ENCODE data around the gene PRRG2. TPM values are rescaled to one million over a fixed set of nuclear protein-coding genes. Genes with fewer than 3 reads are reported as not detected.
A peak's percentile ranks its signal among the peaks of the same experiment; 100 is the strongest.
"Not testable (repeated sequence)": the region's sequence is repeated elsewhere in the genome, so short reads cannot be mapped to it uniquely, and the experiment has no call there.

The PRRG2 gene
- total and polyA plus RNA-seq, 9 of the 15 experiments (the other 6 are each of a cell fraction or from before 2014, with no cell fraction given): 0.06 to 1.1 (median 0.33) TPM

GRCh38 chr19:49632576-49632975 is 51.5 kb downstream of the PRRG2 start:
- ATAC-seq (no peak), FAIRE-seq (peak; percentile 35), DNase-seq (ENCODE audit: extremely low read depth in 1 of 4, low spot score in 3 of 4) (no peak)
- no peak overlapping the region for H3K4me3 ChIP-seq
- no peaks in the 10 kb centered on the region for H3K27me3 ChIP-seq (ENCODE audit: control insufficient read depth in 2 of 2, insufficient read depth in 2 of 2, low read length in 2 of 2)
- POLR2A ChIA-PET: interaction anchor here (0.6 kb wide), 1 partner anchor 35 kb away, joined by 3 read pairs; no protein-coding TSS in a partner anchor
- H3K4me2 ChIP-seq (ENCODE audit: insufficient read depth, low read length): no peak overlapping the region
- no peaks in the 10 kb centered on the region for H3K9me3 ChIP-seq (replicated peaks; ENCODE audit: control insufficient read depth, insufficient read depth, low read depth, low read length)
- H3K79me2 ChIP-seq (ENCODE audit: control insufficient read depth, insufficient read depth, low read length): no peaks in the 10 kb centered on the region
- TF ChIP-seq ZNF324 (CRISPR knock-in tag; IDR thresholded peaks at IDR 0.05): no peak
- no peak for TF ChIP-seq ZFX (CRISPR knock-in tag; IDR thresholded peaks at IDR 0.05)
- peak; percentile 56; the same call in 1 of the 2 replicates for TF ChIP-seq ZNF121 (CRISPR knock-in tag; conservative IDR thresholded peaks at IDR 0.05)
- TF ChIP-seq, protein P1, sequence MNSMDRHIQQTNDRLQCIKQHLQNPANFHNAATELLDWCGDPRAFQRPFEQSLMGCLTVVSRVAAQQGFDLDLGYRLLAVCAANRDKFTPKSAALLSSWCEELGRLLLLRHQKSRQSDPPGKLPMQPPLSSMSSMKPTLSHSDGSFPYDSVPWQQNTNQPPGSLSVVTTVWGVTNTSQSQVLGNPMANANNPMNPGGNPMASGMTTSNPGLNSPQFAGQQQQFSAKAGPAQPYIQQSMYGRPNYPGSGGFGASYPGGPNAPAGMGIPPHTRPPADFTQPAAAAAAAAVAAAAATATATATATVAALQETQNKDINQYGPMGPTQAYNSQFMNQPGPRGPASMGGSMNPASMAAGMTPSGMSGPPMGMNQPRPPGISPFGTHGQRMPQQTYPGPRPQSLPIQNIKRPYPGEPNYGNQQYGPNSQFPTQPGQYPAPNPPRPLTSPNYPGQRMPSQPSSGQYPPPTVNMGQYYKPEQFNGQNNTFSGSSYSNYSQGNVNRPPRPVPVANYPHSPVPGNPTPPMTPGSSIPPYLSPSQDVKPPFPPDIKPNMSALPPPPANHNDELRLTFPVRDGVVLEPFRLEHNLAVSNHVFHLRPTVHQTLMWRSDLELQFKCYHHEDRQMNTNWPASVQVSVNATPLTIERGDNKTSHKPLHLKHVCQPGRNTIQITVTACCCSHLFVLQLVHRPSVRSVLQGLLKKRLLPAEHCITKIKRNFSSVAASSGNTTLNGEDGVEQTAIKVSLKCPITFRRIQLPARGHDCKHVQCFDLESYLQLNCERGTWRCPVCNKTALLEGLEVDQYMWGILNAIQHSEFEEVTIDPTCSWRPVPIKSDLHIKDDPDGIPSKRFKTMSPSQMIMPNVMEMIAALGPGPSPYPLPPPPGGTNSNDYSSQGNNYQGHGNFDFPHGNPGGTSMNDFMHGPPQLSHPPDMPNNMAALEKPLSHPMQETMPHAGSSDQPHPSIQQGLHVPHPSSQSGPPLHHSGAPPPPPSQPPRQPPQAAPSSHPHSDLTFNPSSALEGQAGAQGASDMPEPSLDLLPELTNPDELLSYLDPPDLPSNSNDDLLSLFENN (IDR thresholded peaks at IDR 0.05; ENCODE audit: low read depth in 2 of 2, low read length in 2 of 2): no peak
- TF ChIP-seq, protein P2, sequence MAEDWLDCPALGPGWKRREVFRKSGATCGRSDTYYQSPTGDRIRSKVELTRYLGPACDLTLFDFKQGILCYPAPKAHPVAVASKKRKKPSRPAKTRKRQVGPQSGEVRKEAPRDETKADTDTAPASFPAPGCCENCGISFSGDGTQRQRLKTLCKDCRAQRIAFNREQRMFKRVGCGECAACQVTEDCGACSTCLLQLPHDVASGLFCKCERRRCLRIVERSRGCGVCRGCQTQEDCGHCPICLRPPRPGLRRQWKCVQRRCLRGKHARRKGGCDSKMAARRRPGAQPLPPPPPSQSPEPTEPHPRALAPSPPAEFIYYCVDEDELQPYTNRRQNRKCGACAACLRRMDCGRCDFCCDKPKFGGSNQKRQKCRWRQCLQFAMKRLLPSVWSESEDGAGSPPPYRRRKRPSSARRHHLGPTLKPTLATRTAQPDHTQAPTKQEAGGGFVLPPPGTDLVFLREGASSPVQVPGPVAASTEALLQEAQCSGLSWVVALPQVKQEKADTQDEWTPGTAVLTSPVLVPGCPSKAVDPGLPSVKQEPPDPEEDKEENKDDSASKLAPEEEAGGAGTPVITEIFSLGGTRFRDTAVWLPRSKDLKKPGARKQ (CRISPR knock-in tag; IDR thresholded peaks at IDR 0.05): no peak
- TF ChIP-seq KLF10 (CRISPR knock-in tag; IDR thresholded peaks at IDR 0.05): no peak
- intact Hi-C loops (cut with micrococcal nuclease): no loop called here
- peaks cover 6 to 23% of the 10 kb centered on the region in 2 experiments; a peak in 3 of 5 replicates for H3K4me1 ChIP-seq (replicated peaks in 1 of 2; ENCODE audit: control insufficient read depth in 2 of 2, insufficient read depth in 2 of 2, low read length in 2 of 2)
- no peak overlapping the region for H2AFZ ChIP-seq (ENCODE audit: low read depth, low read length)
- no peak overlapping the region for H3K27ac ChIP-seq (ENCODE audit: extremely low read depth, low read depth, low read length)
- 85% methylated on average over 5 of the region's 5 CpGs for WGBS (ENCODE audit: insufficient coverage, low coverage, missing lambda C conversion rate)
- no peaks in the 10 kb centered on the region for H4K20me1 ChIP-seq (replicated peaks; ENCODE audit: control insufficient read depth, insufficient read depth, low read length)
- H3K36me3 ChIP-seq (ENCODE audit: control insufficient read depth, insufficient read depth, low read length): no peaks in the 10 kb centered on the region; the same call in 2 of the 3 replicates
- peak overlapping the region in 1 of 2 experiments; percentile 29; a peak in 1 of 4 replicates for H3K9ac ChIP-seq (ENCODE audit: insufficient read depth in 1 of 2, low read depth in 2 of 2, low read length in 2 of 2)
- CTCF ChIA-PET (ENCODE audit: low intra/inter-chr PET ratio): no interaction called here
- H3K9me1 ChIP-seq (ENCODE audit: control insufficient read depth, insufficient read depth, low read length): no peaks in the 10 kb centered on the region
- in situ Hi-C loops (cut with MboI): no loop called here
- BruUV-seq (replicated peaks): no TSS peak

DNA sequence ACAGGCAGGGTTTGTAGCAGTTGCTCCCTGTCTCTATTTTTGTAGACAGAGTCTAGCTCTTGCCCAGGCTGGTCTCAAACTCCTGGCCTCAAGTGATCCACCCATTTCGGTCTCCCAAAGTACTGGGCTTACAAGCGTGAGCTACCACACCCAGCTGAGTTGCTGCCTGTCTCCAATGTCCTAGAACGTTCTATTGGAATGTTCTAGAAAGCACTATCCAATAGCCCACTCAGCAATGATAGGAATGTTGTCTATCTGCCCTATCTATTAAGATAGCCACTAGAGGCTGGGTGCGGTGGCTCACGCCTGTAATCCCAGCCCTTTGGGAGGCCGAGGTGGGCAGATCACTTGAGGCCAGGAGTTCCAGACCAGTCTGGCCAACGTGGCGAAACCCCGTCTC is 52.2 kb downstream of the PRRG2 start:
- H3K9me3 ChIP-seq (replicated peaks; ENCODE audit: control insufficient read depth, insufficient read depth, low read depth, low read length); DNase-seq (ENCODE audit: extremely low read depth in 1 of 4, low spot score in 3 of 4); in situ Hi-C loops (cut with MboI); ATAC-seq; H3K36me3 ChIP-seq (ENCODE audit: control insufficient read depth, insufficient read depth, low read length); POLR2A ChIA-PET; intact Hi-C loops (cut with micrococcal nuclease); H4K20me1 ChIP-seq (replicated peaks; ENCODE audit: control insufficient read depth, insufficient read depth, low read length); H3K27me3 ChIP-seq (ENCODE audit: control insufficient read depth in 2 of 2, insufficient read depth in 2 of 2, low read length in 2 of 2); H3K27ac ChIP-seq (ENCODE audit: extremely low read depth, low read depth, low read length); H3K4me2 ChIP-seq (ENCODE audit: insufficient read depth, low read length); CTCF ChIA-PET (ENCODE audit: low intra/inter-chr PET ratio); H3K79me2 ChIP-seq (ENCODE audit: control insufficient read depth, insufficient read depth, low read length); BruUV-seq (replicated peaks); H3K4me3 ChIP-seq; H3K9me1 ChIP-seq (ENCODE audit: control insufficient read depth, insufficient read depth, low read length); H2AFZ ChIP-seq (ENCODE audit: low read depth, low read length): not testable (repeated sequence)
- FAIRE-seq: peak; percentile 26
- peaks cover 12 to 29% of the 10 kb centered on the region in 2 experiments for H3K4me1 ChIP-seq (replicated peaks in 1 of 2; ENCODE audit: control insufficient read depth in 2 of 2, insufficient read depth in 2 of 2, low read length in 2 of 2)
- H3K9ac ChIP-seq (ENCODE audit: insufficient read depth in 1 of 2, low read depth in 2 of 2, low read length in 2 of 2): peak overlapping the region in 1 of 2 experiments; percentile 22; a peak in 1 of 4 replicates
- WGBS (ENCODE audit: insufficient coverage, low coverage, missing lambda C conversion rate): 64% methylated on average over 9 of the region's 9 CpGs
